Activated CD8-positive, alpha-beta T cell treated with anti-CD3 and anti-CD28 coated beads for 36 hours (primary cell): ENCODE measurements around the gene MAP4K1. TPM values are rescaled to one million over a fixed set of nuclear protein-coding genes. Genes with fewer than 3 reads are reported as not detected.

Experiments used
- ATAC-seq: fragments of 200-7000 bp; cut with Tn5 transposase; one replicate; pipeline ENCODE4 v1.10.0; 2021; ENCODE audit warnings: mild to moderate bottlenecking, moderate library complexity
- CTCF ChIA-PET: fragments of 350-600 bp; sonication (Branson Sonifier 250); formaldehyde crosslinking; loops from one replicate; lab custom pipeline; 2021; ENCODE audit warnings: antibody characterized with exemption; lab: Charles Lee
- POLR2A ChIA-PET: fragments of 350-600 bp; sonication (Branson Sonifier 250); formaldehyde crosslinking; loops from one replicate; lab custom pipeline; 2021; ENCODE audit warnings: antibody characterized with exemption; lab: Charles Lee
- DNase-seq: peaks from one replicate; pipeline ENCODE4 v3.0.0-alpha.2; 2020
- H3K27ac Mint-ChIP-seq: one replicate; pipeline ENCODE4 v1.8.0; 2021; ENCODE audit warnings: mild to moderate bottlenecking, mixed read lengths
- H3K27me3 Mint-ChIP-seq: one replicate; pipeline ENCODE4 v1.8.0; 2021; ENCODE audit warnings: mixed read lengths
- H3K36me3 Mint-ChIP-seq: one replicate; pipeline ENCODE4 v1.8.0; 2021; ENCODE audit warnings: low read depth, mixed read lengths
- H3K4me1 Mint-ChIP-seq: one replicate; pipeline ENCODE4 v1.8.0; 2021; ENCODE audit warnings: low read depth, mixed read lengths
- H3K4me3 Mint-ChIP-seq: one replicate; pipeline ENCODE4 v1.8.0; 2021; ENCODE audit warnings: mild to moderate bottlenecking, moderate library complexity, mixed read lengths
- H3K9me3 Mint-ChIP-seq: one replicate; pipeline ENCODE4 v1.8.0; 2021; ENCODE audit warnings: mixed read lengths
- CTCF ChIP-seq: fragments of 200-600 bp; IDR thresholded peaks from one replicate; pipeline ENCODE4 v1.8.0; 2022; ENCODE audit warnings: antibody characterized with exemption, mild to moderate bottlenecking
- intact Hi-C: fragments of 100-400 bp; cut with micrococcal nuclease; formaldehyde crosslinking; loops from one replicate; pipeline ENCODE4 v1.10.0; 2022
- total RNA-seq, 2 experiments: library from RNA; stranded (reverse); gene quantifications; one replicate each; pipeline ENCODE4 v1.2.3, GENCODE V29; 2021

MAP4K1 gene
- total RNA-seq, 2 experiments from 2014 or later: 166 to 174 TPM

DNA sequence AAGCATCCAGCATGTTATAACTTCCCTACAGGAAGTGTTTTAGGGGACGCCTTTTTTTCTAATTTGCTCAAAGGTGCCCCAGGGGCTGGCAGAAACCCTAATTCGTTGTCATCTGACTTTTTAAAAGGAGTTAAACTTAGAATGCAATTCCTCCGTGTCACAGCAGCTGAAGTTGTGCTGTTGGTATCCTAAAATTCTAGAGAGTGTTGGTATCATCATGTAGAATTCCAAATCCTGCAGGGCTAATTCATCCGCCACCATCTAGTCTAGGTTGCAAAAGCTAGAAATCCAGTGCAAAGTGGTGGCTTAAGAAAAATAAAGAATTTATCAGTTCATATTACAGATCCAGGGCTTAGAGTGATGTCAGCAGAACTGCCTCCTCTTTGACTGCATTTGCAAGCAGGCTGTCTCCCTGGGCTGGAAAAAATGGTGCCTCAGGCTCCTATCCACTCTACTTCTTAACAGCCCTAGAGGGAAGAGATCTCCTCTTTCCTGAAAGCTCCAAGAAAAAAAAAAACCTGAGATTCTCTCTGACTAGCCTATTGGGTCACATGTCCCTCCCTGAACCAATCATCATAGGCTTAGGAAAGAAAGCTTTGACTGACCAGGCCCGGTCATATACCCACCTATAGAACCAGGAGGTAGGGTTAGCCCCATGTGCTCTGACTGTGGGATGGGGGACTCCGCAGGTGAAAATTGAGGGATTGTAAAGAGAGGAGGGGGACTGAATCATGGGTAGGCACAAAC, 73.0 kb downstream of the MAP4K1 start:
- no peak overlapping the region for H3K4me3 Mint-ChIP-seq
- H3K27ac Mint-ChIP-seq: no peak overlapping the region
- H3K36me3 Mint-ChIP-seq: no peaks in the 10 kb centered on the region
- ChIA-PET POLR2A (interaction anchor here (0.6 to 0.7 kb wide), 2 partner anchors 55 to 146 kb away, joined by 3 read pairs; no protein-coding TSS in a partner anchor), CTCF (interaction anchor here (0.7 to 3.1 kb wide), 16 partner anchors 8 to 389 kb away, joined by 3 to 26 read pairs (median 4); partner anchors contain the start of genes EIF3K, FAM98C, MAP4K1 and MRPS12)
- DNase-seq (no peak), ATAC-seq (no peak)
- no peak for TF ChIP-seq CTCF
- no peaks in the 10 kb centered on the region for H3K27me3 Mint-ChIP-seq
- H3K4me1 Mint-ChIP-seq: peaks cover 17% of the 10 kb centered on the region
- intact Hi-C loops: loop anchor here (5.0 kb wide), 1 partner anchor 73 kb away; the partner anchor contains the start of genes EIF3K and MAP4K1
- peaks cover 6% of the 10 kb centered on the region for H3K9me3 Mint-ChIP-seq

DNA sequence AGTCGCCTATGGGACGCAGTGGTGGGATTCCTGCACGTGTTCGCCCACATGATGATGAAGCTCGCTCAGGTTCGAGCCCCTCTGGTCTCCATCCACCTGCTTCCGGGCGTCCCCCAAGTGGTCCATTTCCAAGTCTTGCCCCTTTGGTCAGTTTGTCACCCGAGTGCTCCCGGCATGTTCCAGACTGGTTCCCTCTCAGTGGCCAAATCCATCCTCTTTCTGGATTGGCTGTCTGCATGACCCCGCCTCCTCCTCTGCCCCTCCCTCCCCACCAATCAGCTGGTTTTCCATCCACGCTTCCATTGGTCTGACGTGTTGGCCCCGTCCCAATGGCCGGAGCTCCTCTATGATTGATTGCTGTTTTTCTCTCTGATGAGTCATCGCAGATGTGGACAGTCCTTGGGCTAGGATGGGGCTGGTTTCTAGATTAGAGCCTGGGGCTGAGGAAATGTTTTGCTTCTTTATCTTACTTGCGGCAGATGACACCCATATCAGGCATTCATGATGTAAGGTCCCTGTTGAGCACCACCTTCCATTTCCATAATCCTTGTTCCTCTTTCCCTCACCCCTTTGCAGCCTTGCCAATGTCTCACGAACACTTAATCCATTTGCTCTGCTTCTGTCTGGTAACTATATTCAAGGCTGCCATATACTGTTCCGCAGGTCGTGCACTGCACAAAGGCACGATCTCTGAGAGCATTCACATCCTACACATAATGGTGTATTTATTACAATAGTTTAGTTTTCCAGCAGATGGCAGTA, 73.8 kb downstream of the MAP4K1 start:
- POLR2A ChIA-PET: no interaction called here
- DNase-seq: peak; percentile 50

DNA sequence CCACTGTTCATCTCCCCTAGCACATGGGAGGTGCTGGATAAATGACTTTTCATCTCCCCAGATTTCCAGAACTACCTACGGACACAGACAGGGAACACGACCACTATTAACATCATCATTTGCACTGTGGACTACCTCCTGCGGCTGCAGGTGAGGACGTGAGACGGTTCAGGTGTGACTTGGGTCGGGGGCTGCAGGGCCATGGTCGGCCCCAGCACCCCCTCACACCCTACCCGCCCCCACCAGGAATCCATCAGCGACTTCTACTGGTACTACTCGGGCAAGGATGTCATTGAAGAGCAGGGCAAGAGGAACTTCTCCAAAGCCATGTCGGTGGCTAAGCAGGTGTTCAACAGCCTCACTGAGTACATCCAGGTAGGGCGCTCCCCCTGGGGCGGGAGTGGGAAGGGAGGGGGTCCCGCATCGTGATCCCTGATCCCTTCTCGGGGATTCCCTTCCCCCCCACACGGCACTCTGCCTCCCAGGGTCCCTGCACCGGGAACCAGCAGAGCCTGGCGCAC, 74.4 kb downstream of the MAP4K1 start:
- H3K27ac Mint-ChIP-seq: no peak overlapping the region
- POLR2A ChIA-PET: no interaction called here
- ATAC-seq (no peak), DNase-seq (no peak)
- CTCF ChIA-PET: interaction anchor here (0.7 to 3.1 kb wide), 6 partner anchors 9 to 390 kb away, joined by 3 to 26 read pairs (median 7); no protein-coding TSS in a partner anchor
- H3K9me3 Mint-ChIP-seq: peaks cover 7% of the 10 kb centered on the region
- H3K4me3 Mint-ChIP-seq: no peak overlapping the region
- no peaks in the 10 kb centered on the region for H3K27me3 Mint-ChIP-seq
- TF ChIP-seq CTCF: no peak
- intact Hi-C loops: loop anchor here (5.0 kb wide), 1 partner anchor 74 kb away; the partner anchor contains the start of genes EIF3K and MAP4K1
- peaks cover 30% of the 10 kb centered on the region for H3K4me1 Mint-ChIP-seq
- H3K36me3 Mint-ChIP-seq: peaks cover 3% of the 10 kb centered on the region

More for the DNA sequence above, 73.8 kb downstream of the MAP4K1 start:
- H3K4me3 Mint-ChIP-seq: no peak overlapping the region
- H3K27me3 Mint-ChIP-seq: no peaks in the 10 kb centered on the region
- ATAC-seq: peak; percentile 92
- intact Hi-C loops: loop anchor here (5.0 kb wide), 1 partner anchor 73 kb away; the partner anchor contains the start of genes EIF3K and MAP4K1
- CTCF ChIA-PET: interaction anchor here (0.7 to 3.1 kb wide), 12 partner anchors 9 to 389 kb away, joined by 3 to 26 read pairs (median 6); partner anchors contain the start of genes EIF3K, FAM98C, MAP4K1 and MRPS12
- peaks cover 6% of the 10 kb centered on the region for H3K9me3 Mint-ChIP-seq
- peaks cover 23% of the 10 kb centered on the region for H3K4me1 Mint-ChIP-seq
- peak; percentile 68 for TF ChIP-seq CTCF
- H3K27ac Mint-ChIP-seq: no peak overlapping the region
- peaks cover 2% of the 10 kb centered on the region for H3K36me3 Mint-ChIP-seq

- TF ChIP-seq CTCF: no peak
- Mint-ChIP-seq H3K36me3 (peaks cover 3% of the 10 kb centered on the region), H3K27me3 (no peaks in the 10 kb centered on the region), H3K4me1 (peaks cover 43% of the 10 kb centered on the region), H3K27ac (no peak overlapping the region), H3K9me3 (peaks cover 8% of the 10 kb centered on the region), H3K4me3 (no peak overlapping the region)
- intact Hi-C loops: loop anchor here (5.0 kb wide), 1 partner anchor 75 kb away; the partner anchor contains the start of genes EIF3K and MAP4K1
- POLR2A ChIA-PET: no interaction called here
- DNase-seq (no peak), ATAC-seq (no peak)
- CTCF ChIA-PET: no interaction called here
These were observed 75.7 kb downstream of the MAP4K1 start for GRCh38 chr19:38542040-38542439.
